GM19023 (cell line): ENCODE data around the gene TLR5.
A peak's percentile ranks its signal among the peaks of the same experiment; 100 is the strongest.
"Not testable (repeated sequence)": the region's sequence is repeated elsewhere in the genome, so short reads cannot be mapped to it uniquely, and the experiment has no call there.

Experiments used
- ATAC-seq: cut with Tn5 transposase; IDR thresholded peaks from one replicate; pipeline ENCODE4 v1.9.1; 2021; ENCODE audit warnings: mild to moderate bottlenecking, moderate library complexity; ENCODE audit not compliant: unreplicated experiment

TLR5 gene, protein sequence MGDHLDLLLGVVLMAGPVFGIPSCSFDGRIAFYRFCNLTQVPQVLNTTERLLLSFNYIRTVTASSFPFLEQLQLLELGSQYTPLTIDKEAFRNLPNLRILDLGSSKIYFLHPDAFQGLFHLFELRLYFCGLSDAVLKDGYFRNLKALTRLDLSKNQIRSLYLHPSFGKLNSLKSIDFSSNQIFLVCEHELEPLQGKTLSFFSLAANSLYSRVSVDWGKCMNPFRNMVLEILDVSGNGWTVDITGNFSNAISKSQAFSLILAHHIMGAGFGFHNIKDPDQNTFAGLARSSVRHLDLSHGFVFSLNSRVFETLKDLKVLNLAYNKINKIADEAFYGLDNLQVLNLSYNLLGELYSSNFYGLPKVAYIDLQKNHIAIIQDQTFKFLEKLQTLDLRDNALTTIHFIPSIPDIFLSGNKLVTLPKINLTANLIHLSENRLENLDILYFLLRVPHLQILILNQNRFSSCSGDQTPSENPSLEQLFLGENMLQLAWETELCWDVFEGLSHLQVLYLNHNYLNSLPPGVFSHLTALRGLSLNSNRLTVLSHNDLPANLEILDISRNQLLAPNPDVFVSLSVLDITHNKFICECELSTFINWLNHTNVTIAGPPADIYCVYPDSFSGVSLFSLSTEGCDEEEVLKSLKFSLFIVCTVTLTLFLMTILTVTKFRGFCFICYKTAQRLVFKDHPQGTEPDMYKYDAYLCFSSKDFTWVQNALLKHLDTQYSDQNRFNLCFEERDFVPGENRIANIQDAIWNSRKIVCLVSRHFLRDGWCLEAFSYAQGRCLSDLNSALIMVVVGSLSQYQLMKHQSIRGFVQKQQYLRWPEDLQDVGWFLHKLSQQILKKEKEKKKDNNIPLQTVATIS

DNA sequence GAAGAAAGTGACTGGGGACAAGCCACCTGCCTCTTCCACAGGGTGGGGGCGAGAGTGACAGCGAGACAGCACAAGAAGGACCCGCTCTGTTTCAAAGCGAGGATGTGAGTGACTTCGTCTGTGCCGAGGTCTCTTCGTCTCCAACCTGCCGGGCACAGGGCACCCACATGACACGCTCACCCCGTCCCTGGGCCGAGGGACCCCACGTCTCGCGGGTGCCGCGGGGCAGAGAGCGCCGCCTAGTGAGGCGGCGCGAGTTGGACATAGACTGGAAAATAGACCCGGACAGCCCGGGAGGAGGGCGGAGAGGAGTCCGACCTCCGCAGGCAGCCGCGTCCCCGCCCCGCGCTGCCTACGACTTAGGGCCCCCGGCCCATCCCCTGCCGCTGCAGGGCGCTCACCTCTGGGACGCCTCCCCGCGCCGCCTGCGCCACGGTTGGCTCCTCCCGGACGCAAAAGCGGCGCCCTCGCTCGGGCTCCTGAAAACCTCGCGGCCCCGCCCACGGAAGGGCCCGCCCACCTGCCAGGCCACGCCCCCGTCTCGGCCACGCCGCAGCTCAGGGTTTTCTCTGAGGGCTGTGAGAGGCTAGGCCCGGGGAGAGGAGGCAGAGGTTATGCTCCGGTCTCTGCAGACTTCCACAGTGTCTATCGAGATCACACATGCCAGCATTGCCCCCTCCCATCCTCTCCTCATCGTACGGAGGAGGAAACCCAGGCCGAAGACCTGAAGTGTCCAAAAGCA lies at the start of gene TLR5:
Gene TLR5, minus strand, starts transcription at position 454 of the 742 bp plus-strand sequence. CDS start 30,217 bp downstream, outside the sequence.
- ATAC-seq = peak; percentile 75

DNA sequence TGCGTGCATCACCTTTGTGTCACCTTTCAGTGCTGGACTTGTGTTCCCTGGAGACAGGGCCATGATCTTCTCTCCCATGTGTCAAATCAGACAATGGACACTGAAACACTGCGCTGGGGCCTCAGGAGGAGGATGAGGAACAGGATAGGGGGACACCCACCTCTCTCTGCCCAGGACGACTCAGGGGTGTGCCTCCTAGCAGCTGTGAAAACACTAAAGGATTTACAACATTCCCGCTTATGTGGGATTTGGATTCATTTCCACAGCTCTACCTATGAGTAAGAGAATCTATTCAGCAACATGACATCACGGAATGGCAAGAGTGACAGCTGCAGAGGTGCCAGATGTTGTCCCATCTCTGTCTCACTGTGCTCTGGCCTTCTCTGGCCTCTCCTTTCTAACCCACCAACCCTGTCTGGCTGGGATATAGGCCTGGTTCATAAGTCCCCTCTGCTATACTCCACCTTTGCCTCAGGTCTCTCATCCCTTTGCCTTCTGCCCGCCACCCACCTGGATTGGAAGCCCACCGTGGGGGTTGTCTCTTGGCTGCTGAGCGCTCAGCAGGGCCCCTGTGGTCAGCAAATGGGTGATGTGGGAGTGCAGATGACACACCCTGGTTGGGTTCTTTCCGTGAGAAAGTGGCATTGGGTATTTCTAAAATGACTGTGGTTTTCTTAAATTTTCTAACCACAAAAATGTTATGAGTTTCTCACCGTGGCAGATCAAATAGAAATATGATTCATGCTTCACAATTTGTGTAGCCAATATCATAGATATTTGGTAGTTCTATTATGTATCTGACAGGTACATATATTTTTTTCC lies 47.1 kb upstream of the TLR5 start:
- no peak for ATAC-seq

DNA sequence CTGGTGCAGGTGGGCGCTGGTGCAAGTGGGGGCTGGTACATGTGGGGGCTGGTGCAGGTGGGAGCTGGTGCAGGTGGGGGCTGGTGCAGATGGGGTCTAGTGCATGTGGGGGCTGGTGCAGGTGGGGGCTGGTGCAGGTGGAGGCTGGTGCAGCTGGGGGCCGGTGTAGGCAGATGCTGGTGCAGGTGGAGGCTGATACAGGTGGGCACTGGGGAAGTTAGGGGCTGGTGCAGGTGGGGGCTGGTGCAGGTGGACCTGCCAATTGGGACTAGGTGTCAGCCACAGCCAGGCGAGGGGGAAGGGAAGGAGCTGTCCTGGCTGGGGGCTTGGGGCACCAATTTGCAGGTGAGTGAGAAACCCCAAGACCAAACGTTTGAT lies 46.5 kb upstream of the TLR5 start:
- ATAC-seq = no peak

DNA sequence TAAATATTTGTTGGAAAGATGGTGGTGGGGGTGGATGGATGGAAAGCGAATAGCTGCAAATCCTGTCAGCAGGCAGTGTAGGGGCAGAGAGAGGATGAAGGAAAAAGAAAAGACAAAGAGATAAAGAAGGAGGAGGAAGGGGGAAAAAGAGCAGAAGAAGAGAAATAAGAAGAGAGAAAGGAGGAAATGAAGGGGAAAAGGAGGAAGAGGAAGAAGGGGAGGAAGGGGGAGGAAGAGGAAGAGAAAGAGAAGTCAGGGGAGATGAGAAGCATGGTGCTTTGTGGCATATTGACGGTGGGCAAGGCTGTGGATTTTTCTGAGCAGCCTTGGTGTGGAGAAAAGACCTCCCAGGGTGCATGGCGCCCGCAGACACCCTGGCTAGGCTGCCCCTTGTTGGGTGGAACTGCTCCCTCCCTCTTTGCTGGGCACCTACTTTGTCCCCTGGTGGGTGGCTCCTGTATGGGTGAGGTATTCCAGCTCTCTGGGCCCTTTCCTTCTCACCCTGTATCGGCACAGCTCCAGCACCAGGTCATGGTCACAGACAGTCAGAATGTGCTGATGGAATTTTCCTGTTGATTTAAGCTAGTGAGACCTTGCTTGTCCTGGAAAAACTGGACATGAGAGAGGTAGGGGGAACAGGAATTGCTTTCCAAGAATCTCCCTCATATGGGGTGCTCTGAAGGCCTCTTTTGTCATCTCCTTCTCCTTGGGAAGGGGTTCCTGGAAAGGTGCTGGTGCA lies 45.7 kb upstream of the TLR5 start:
- ATAC-seq = no peak

DNA sequence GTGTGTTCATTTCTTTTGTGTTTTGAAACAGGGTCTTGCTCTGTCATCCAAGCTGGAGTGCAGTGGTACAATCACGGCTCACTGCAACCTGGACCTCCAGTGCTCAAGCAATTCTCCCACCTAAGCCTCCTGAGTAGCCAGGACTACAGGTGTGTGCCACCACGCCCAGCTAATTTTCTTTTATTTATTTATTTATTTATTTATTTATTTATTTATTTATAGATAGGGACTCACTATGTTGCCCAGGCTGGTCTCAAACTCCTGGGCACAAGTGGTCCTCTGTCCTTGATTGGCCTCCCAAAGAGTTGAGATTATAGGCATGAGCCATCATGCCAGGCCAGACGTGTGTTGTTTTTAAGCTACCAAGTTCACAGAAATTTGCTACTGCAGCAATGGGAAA lies 43.8 kb upstream of the TLR5 start:
- no peak for ATAC-seq

DNA sequence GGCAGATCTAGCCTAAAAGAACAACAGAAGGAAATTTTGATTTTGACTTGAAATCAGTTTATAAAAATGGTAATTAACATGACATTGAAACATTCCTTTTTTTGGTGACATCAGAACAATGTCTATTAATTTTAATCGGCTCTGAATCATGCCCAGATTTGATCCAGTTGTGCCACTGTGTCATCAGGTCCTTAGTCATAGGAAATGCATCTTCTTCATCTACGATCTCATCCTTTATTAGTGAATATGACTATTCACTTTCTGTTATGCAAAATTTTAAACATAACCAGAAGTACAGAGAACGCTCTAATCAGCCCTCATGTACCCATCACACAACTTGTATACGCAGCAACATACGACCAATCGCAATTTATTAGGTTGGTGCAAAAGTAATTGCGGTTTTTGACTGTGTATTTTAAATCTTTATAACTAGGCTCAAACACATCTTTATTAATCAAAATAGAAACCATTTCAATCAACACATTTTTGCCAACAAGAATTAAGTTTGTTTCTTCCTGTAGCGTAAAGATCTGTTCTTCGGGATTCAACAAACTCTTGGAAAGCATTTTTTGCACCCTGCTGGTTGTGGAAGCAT lies 40.3 kb upstream of the TLR5 start:
- ATAC-seq = no peak

DNA sequence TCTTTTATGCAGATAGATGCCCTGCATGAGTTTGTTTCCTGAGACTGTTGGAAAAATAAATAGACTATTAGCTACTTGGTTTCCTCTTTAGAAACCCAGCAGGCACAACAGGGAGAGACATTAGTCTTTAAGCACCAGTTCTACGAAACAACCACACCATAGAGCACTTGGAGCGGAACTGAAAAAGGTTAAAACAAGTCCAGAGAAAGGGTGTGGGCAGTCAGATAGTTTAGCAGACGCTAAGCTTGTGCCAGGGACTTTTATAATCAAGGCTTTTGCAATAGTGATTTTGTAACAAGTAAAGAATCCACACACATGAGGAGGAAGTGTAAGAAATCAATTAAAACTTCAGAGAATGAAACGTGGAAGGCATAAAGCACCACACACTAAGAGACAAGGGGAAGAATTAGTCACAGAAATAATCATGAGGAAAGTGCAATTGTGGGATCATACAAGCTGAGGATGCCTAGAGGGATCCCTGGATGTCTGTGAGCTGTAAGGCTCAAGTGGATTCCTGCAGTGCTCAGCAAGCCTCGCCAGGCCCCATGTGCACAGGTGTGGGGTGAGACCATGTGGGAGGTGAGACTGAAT lies 37.8 kb upstream of the TLR5 start:
- no peak for ATAC-seq

DNA sequence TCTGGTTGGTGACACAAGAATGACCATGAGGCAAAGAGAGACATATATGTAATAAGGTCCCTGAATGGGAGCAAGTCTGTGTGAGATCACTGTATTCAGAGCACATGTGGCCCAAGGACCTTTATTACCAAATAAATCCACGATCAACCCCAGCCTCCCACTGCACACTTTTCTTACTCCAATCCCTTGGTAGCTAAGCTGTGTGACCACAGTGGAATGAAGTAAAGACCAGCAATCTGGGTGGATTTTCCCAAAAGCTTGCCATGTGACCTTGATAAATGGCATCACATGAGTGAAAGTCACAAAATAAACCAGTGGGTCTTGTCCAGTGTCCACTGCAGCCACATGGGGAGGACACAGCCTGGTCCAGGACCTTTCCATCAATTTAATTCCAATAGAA lies 36.7 kb upstream of the TLR5 start:
- ATAC-seq = no peak

DNA sequence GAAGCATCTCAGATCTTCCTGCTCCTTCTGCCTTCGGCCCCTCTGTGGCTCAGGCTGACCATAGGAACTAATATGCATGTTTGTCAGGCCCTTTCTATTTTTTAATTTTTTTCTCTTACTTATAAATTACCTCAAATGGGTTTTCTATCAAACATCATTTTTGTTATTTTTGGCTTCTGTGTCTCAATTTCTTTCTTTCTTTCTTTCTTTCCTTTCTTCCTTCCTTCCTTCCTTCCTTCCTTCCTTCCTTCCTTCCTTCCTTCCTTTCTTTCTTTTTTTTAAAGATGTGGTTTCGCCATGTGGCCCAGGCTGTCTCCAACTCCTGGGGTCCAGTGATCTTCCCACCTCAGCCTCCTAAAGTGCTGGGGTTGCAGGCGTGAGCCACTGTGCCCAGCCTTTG lies 36.2 kb upstream of the TLR5 start:
- ATAC-seq = no peak

DNA sequence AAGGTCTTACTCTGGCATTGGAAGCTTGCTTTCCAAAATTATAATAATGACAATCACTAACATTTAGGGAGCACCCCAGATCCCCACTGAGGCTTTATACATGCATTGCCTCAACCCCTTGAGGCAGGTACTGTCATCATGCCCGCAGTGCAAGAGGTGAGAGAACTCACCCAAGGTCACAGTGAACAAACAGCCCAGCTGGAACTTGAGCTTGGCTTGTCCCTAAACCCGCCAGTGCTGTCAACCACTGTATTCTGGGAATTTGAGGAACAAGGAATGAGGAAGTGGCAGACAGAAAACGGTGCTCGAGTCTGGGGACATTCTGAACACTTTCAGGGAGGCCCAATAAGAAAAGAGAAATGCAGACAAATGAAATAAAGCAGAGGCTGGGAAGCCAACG lies 34.6 kb upstream of the TLR5 start:
- no peak for ATAC-seq

DNA sequence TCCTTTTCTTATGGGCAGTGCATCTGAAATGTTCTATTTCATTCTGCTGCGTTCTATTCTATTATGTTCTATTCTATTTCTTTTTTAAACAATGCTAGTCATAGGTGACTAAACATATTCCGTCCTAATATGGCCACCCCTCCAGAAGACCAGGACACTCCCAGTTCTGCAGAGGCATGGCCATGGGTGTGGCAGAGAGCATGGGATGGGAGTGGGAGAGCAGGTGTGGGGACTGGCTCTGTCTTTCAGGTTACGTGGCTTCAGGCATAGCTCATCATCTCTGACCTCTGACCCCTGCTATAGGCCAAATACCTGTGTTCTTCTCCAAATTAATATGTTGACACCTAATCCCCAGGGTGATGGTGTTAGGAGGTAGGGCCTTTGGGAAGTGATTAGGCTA lies 33.4 kb upstream of the TLR5 start:
- ATAC-seq = no peak

DNA sequence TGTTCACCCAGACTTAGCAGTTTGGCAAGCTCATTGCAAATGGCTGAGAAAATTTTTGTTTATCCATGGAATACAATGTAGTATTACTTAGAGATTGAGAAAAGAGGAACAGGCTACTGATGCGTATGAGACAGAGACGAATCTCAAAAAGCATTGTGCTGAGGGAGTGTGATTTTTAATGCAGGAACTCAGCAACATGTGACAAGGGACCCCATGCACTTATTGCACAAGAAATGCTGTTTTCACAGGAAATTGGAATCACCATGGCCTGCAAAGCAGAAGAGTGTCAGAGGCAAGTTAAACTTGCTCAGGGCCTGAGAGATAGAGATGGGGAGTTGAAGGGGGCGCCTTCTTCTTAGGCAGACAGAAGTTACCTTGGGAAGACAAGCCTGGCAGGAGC lies 32.6 kb upstream of the TLR5 start:
- no peak for ATAC-seq

DNA sequence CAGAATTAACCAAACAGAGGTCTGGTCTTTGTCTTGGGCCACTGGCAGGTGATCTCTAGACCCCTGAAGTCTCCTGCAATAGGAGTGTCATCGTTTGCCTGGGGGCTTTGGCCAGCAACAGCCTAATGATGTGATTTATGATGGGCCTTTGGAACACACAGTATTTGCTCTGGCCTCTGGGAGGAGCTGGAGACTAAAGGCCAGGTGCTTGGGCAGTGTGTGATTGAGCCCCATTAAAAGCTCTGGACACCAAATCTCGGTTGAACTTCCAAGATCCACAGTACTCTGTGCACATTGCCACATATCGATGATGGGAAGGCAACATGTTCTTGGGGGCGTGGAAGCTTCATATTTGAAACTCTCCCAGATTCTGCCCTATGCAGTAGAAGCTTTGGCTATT lies 32.0 kb upstream of the TLR5 start:
- ATAC-seq = no peak

DNA sequence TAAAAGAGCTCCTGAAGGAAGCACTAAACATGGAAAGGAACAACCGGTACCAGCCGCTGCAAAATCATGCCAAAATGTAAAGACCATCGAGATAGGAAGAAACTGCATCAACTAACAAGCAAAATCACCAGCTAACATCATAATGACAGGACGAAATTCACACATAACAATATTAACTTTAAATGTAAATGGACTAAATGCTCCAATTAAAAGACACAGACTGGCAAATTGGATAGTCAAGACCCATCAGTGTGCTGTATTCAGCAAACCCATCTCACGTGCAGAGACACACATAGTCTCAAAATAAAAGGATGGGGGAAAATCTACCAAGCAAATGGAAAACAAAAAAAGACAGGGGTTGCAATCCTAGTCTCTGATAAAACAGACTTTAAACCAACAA lies 26.4 kb upstream of the TLR5 start:
- ATAC-seq = not testable (repeated sequence)

DNA sequence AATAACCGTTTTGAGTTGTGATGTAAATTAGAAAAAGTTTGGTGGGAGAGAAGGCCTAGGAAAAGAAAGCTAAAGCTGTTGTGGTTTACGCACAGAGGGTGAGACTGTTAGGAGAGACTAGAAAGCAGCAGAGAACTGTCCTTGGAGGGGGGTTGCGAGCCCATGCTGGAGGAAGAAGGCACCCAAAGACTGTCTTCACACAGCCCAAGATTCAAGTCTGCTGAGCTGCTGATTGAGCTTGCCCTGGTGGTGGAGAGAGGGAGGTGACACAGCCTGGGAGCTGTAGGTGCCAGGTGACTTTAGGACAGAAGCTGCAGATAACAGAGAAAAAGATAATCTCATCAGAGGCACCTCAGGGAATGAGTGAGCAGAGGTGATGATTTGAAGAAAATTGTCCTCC lies 18.3 kb upstream of the TLR5 start:
- no peak for ATAC-seq

DNA sequence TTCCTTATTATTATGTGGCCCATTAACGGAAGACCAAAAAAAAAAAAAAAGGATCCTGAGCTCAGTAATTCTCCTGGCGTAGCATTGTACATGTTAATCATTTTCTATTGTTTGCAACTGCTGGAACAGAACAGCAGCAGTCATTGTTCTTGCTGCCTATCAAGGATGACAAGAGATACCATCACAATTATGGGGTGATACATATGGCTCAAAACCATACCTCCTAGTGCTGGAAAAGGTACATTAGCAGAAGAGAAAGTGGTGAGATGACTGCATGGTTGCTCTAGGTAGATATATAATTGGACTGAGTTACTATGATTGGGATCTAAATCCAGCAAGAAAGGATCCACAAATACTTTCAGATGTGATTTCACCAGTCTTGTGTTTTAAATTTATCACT lies 13.3 kb upstream of the TLR5 start:
- no peak for ATAC-seq

DNA sequence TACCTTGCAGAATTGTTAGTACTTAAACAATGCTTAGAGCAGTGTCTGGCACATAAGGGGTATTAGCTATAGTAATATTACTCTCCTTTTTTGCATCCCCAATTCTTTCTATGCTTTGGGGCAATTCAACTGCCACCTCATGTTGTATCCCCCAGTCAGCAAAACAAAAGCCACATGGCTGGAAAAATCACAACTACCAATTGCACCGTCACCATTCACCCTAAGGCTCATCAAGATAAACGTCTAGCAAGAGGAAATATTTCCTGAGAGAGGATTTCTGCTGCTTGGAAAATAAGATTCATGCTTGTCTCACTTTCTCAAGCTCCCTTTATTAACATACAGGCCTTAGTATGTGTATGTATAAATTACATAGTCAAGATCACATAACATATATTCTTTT lies 12.1 kb upstream of the TLR5 start:
- ATAC-seq = no peak

DNA sequence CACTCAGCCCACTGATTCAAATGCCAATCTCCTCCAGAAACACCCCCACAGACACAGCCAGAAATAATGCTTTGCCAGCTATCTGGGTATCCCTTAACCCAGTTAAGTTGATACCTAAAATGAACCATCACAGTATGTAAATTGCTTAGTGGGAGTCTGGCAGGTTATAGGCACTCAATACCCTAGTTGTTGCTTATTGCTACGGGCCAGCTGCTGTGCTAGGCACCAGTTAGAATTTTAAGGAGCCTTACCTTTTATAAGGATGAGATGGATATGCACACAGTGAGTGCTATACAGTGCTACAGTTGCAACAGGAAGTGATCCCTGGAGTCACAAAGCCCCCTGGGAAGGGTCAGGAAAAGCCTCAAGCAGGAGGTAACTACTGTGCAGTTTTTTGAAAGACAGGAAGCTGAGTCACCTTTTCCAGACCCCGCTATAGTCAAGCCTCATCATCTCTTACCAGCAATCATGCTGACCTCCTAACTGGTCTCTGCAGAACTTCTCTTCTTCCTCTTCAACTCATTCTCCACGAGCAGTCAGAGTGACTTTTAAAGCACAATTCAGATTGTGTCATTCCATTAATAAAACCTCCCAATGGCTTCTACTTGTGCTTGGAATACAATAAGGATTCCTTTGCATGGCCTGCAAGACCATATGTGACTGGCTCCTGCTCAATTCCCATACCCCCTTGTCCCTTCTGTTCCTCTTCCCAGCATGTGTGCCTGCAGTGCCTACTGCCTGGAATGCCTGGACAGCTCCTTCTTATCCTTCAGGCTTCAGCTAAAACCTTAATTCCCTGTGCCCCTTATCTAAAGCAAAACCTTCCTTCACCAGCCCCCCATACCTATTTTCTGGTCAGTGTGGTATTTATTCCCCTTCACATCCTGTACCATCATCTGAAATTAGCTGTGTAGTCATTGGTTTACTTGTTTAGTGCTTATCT lies 10.4 kb upstream of the TLR5 start:
- ATAC-seq = no peak
